ENCODE data around the gene KCNQ1.

Gene KCNQ1

DNA sequence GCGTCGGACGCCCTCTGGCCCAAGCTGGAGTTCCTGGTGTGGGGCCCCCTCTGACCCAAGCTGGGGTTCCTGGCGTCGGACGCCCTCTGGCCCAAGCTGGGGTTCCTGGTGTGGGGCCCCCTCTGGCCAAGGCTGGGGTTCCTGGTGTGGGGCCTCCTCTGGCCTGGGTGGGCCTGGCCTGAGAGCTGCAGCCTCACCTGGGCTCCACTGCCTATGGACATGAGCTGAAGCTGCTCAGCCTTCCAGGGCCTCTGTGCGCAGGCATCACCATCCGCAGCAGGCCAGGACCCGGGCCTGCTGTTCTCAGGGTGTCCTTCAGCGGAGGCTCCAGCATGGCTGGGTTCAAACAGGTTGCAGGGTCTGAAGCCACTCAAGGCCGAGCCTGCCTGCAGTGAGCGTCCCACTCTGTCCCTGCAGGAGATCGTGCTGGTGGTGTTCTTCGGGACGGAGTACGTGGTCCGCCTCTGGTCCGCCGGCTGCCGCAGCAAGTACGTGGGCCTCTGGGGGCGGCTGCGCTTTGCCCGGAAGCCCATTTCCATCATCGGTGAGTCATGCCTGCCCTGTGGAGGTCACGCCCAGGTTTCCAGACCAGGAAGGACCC is 125.5 kb downstream of the KCNQ1 start:
- no peak for DNase-seq

GRCh38 chr11:2570841-2571597 is 126.2 kb downstream of the KCNQ1 start:
- peak; percentile 10 for DNase-seq

DNA sequence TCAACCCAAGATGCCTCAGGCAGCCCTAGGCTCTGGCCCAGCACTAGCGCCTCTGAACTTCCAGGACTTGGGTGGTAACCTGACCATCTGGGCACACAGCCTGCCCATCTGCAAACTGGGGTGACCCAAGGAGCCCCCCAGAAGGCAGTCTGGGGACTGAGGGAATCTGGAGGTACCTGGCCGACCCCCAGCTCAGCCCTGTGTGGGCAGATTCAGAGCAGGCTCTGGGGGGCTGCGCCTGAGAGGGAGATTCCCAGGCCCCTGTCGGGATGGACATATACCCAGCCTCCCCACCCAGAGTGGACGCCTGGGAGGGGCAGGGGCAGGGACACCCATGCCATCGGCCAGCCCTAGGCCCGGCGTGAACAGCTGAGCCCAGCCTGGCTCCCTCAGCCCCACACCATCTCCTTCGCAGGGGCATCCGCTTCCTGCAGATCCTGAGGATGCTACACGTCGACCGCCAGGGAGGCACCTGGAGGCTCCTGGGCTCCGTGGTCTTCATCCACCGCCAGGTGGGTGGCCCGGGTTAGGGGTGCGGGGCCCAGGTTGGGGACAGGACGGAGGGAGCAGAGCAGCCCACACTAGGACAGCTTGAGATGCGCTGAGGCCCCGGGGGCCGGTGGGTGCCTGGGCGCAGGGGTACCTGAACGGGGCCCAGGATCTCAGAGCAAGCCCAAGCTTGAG is 126.9 kb downstream of the KCNQ1 start:
- no peak for DNase-seq

GRCh38 chr11:2572491-2573239 is 127.9 kb downstream of the KCNQ1 start:
- DNase-seq: peak; percentile 11

GRCh38 chr11:2573240-2574042 is 128.6 kb downstream of the KCNQ1 start:
- DNase-seq: peak; percentile 9

GRCh38 chr11:2574043-2574552 is 129.3 kb downstream of the KCNQ1 start:
- DNase-seq: peak; percentile 18

DNA sequence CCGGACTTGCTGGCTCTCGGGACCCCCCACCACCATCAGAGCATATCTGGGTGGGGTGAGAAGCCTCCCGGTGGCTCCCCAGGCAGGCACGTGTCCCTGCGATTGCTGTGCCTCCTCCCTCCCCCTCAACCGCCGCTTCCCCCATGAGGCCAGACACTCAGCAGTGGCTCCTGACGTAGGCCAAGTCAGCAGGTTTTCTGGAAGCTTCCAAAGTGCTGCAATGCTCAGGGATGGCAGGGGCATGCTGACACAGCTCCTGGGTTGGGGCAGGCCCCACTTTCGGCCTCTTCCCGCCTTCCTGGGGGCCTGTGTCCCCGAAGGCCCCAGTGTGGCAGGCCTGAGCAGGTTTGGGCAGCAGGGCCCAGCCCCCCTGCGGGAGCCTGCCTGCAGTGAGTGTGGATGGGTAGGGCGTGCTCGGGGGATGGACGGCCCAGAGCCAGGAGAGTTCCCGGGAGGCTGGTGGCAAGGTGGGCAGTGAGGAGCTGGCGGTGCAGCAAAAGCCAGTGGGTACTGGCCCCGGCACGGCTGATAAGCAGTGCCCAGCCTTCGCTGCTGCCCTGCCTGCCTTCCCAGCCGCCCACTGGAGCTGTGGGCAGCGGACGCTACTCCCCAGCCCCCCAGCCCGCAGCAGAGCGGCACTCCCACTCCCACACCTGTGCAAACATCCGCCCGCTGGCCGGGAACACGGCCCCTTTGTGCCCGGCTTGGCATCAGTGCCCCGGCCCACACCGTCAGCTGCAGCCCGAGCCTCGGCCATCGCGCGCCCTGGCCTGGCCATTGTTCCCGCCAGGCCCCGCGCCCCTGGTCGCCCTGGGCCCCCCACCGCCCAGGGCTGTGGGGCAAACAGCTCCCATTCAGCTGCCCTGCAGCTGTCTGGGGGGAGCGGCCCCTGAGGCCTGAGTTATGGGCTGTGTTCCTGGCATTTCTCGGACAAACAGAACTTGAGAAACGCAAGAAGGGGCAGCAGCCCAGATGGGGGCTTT is 130.0 kb downstream of the KCNQ1 start:
- peak; percentile 40 for DNase-seq

GRCh38 chr11:2575591-2576051 is 130.8 kb downstream of the KCNQ1 start:
- peak; percentile 10 for DNase-seq

GRCh38 chr11:2576111-2576510 is 131.3 kb downstream of the KCNQ1 start:
- DNase-seq: peak; percentile 19

- DNase-seq: peak; percentile 21
Measured at GRCh38 chr11:2576549-2576948, 131.7 kb downstream of the KCNQ1 start.

DNA sequence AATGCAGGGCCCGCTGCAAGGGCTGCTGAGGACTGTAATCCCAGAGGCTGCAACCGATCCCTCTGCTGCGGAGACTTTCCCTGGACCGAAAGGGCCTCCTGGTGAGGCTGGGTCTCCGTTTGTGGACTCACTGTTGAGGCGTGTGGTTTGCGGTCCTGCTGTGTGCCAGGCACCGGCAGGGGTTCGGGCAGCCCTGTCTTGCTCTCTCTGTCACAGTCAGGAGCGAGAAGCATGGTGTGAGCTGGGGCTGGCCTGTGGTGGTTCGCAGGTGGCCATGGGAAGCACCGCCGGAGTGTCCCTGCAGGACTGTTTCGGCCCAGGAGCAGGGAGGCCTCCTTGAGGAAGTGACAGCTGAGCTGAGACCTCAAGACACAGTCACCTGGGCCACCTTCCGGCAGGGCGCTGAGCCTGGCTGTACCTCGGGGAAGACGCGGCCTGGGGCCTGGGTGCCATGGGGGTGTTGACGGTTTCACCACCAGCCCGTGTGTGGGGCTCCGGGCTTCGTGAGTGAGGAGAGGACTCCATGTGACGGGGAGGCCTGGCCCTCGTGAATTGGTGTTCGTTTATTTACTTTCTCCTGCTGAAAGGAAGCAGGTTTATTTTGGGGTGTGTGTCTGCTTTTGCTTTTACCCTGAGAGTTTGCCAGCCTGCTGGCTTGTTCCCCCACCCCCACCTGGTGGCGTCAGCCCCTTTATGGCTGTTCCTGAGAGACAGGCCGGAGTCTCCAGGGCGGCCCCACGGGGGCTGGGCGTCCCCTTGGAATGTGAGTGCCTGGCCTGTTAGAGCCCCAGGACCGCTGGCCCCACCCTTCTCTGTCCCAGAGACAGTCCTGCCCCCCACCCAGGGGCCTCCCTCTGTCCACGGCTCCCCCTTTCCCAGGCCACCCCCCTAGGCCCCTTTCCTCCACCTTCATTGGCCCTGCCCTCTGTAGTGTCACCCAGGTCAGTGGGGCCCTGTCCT is 132.5 kb downstream of the KCNQ1 start:
- DNase-seq: peak; percentile 16

DNA sequence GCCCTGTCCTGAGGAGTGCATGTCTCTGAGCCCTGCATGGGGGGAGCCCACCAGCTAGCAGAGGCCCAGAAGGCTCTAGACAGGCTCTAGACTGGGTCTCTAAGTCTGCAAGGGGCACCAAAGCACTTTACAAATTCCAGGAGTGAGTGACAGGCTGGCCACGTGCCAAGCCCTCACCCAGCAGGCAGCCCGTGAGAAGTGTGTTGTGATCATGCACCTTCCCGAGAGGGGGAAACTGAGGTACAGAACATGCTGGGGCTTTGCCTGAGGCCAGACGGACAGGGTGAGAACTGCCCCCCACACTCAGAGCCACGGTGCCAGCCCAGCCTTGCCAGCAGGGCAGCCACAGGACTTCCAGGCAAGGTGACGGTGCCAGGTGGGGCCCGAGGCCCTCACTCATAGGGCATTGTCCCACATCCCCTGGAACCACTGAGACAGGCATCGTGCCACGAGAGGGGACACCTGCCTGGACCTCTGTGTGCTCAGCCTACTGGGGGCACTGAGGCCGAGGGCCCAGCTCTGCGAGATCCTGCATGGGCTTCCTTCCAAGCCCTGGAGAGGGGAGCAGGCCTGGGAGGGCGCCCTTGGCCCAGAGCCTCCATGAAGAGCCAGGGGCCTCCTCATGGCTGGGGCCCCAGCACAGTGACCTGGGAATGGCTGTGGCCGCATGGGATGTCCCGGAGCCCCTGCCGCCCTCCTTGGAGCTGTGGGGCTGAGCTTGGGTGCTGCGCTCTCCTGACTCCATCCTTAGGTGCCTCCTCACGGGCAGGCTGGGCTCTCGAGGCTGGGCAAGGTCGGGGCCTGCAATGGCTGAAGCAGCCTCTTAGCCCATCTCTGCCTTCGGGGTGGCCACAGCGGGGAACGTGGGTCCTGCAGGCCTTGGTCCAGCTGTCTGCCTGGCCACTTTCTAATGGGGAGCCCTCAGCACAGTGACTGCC is 133.5 kb downstream of the KCNQ1 start:
- peak; percentile 13 for DNase-seq

- peak; percentile 18 for DNase-seq
Measured at GRCh38 chr11:2578929-2579270, 134.1 kb downstream of the KCNQ1 start.

DNA sequence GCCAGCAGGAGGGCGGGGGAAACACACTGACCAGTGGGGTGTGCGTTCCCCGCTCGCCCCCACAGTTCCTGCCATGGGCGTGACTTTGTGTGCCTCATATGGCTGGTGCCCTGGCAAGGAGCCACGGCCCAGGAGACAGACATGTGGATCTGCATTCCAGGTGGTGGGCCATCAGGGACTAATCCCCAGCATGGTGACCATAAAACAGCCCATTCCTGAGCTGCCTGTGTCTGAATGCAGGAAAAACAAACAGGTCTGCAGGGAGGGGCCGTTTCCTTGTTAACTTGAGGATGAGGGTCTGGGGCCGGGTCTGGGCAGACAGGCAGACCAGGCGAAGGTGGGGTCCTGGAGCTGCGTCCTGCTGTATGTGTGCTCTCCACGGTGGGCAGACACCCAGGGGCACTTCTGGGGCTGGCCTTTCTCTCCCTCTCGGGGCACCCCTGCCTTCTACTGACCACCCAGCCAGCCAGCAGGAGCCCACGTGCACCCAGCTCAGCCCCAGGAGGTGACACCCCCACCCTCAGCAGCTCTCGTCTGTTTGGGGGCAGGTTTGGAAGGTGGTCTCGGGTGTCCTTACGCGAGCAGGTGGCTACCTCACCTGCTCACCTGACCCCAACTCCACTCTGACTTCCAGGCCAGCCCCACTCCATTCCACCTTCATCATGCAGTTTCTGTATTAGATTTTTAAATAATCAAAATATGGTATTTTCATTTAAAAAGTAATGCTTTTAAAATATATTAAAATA is 134.7 kb downstream of the KCNQ1 start:
- DNase-seq: peak; percentile 39

GRCh38 chr11:2580061-2580421 is 135.2 kb downstream of the KCNQ1 start:
- peak; percentile 20 for DNase-seq

GRCh38 chr11:2580571-2581001 is 135.8 kb downstream of the KCNQ1 start:
- DNase-seq: peak; percentile 14

DNA sequence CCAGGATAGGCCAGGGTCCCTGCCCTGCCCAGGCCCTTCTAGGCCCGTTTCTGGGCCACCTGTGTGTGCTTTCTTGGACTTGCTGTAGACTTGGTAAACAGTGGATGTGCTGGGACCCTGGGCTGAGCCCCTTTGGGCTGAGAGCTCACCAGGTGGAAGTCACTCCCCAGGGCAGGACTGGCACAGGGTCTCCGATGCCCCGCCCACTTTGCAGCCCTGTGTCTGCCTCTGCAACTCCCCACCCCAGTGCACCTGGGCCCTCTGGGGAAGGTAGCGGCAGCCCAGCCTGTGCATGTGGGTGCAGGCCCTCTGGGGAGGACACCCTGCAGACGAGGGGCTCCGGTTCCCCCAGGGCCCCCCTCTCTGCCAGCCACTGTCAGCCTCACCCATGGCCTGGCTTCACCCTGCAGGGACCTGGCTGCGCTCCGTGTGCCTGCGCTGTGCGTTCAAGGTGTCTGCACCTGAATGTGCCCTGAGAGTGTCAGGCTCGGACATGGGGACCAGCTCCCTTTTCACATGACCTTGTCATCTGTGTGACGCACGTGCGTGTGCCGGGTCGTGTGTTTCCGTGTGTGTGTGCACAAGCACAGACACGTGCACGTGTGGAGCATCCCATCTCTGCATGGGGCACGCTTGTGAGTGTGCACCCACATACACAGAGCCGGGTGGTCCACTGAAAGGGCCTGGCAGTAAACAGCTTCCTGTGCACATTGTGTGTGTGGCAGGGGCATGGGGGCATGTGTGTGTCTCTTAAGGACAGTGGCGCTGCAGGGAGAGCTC is 136.5 kb downstream of the KCNQ1 start:
- peak; percentile 13 for DNase-seq

All from right hindlimb (tissue), 1 donor.